ENCODE data around the gene ZFP36. TPM values are rescaled to one million over a fixed set of nuclear protein-coding genes. Genes with fewer than 3 reads are reported as not detected.
A peak's percentile ranks its signal among the peaks of the same experiment; 100 is the strongest.
"Not testable (repeated sequence)": the region's sequence is repeated elsewhere in the genome, so short reads cannot be mapped to it uniquely, and the experiment has no call there.

The ZFP36 gene
- total RNA-seq, 4 donors from 2014 or later, result 323 to 827 (median 509) TPM

DNA sequence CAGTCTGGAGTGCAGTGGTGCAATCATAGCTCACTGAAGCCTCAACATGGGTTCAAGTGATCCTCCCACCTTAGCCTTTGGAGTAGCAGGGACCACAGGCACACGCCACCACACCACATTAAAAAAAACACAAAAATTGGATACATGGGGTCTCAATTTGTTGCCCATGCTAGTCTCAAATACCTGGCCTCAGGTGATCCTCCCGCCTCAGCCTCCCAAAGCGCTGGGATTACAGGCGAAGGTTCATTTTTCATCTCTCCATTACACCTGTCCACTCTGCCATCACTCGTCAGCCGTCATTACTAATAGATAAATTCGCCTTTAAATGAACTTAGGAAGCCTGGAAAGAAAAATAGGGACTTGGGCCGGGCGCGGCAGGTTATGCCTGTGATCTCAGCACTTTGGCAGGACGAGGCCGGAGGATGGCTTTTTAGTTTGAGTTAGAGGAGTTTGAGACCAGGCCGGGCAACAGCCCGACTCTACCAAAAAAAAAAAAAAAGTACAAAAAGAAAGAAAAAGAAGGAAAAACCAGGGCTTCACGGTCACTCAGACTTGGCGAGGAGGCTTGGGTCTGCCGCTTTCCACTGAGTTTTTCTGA, 38.0 kb downstream of the ZFP36 start:
- TF ChIP-seq, protein P1, sequence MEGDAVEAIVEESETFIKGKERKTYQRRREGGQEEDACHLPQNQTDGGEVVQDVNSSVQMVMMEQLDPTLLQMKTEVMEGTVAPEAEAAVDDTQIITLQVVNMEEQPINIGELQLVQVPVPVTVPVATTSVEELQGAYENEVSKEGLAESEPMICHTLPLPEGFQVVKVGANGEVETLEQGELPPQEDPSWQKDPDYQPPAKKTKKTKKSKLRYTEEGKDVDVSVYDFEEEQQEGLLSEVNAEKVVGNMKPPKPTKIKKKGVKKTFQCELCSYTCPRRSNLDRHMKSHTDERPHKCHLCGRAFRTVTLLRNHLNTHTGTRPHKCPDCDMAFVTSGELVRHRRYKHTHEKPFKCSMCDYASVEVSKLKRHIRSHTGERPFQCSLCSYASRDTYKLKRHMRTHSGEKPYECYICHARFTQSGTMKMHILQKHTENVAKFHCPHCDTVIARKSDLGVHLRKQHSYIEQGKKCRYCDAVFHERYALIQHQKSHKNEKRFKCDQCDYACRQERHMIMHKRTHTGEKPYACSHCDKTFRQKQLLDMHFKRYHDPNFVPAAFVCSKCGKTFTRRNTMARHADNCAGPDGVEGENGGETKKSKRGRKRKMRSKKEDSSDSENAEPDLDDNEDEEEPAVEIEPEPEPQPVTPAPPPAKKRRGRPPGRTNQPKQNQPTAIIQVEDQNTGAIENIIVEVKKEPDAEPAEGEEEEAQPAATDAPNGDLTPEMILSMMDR (IDR thresholded peaks at IDR 0.05), result no peak
- ATAC-seq (ENCODE audit: low FRiP score), result no peak
- no peak for DNase-seq (ENCODE audit: low spot score)

DNA sequence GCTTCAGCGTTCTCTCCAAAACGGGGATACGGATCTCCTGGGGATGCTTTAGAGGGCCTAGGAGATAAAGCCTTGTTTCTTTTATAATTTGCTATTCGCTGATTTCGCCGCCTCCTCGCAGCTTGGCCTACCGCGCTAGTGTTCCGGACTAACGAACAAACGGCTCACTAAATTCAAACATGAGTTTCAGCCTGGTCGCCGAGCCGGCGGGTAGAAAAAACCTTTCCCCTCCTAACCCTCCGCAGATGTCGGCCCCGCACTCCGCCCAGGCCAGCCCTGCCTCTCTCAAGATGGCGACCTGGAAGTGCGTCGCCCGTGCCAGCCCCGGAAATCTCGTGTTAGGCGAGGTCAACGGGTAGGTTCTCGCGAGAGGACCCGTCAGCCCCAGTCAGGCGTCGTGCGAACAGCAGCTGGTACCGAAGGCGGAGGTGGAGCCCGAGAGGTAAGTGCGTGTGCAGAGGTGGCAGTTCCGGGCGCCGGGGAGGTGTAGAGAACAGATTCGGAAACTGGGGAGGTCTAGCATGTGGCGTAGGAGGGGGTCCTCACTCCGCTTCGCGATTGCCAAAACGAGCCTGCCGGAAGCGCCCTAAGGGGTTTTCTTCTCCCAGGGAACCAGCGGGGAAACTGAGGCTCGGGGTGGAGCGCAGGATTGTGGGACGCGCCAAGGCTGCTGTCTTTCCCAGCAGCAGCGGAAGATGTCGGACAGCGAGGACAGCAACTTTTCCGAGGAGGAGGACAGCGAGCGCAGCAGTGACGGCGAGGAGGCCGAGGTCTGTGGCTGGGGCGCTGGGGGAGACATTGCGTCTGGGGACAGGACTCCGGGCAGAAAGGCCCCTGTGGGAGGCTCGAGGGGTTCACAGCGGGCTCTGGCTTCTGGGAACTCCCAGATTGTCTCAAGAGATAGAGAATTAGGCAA, 38.8 kb downstream of the ZFP36 start, which contains the start of gene SUPT5H:
Gene SUPT5H, plus strand, starts transcription at position 387 of the 916 bp plus-strand sequence. Its CDS starts 309 bp downstream, at position 696.
- TF ChIP-seq, protein P1 (IDR thresholded peaks at IDR 0.05), result no peak
- peak; percentile 87 for DNase-seq (ENCODE audit: low spot score)
- peak; percentile 89 for ATAC-seq (ENCODE audit: low FRiP score)

DNA sequence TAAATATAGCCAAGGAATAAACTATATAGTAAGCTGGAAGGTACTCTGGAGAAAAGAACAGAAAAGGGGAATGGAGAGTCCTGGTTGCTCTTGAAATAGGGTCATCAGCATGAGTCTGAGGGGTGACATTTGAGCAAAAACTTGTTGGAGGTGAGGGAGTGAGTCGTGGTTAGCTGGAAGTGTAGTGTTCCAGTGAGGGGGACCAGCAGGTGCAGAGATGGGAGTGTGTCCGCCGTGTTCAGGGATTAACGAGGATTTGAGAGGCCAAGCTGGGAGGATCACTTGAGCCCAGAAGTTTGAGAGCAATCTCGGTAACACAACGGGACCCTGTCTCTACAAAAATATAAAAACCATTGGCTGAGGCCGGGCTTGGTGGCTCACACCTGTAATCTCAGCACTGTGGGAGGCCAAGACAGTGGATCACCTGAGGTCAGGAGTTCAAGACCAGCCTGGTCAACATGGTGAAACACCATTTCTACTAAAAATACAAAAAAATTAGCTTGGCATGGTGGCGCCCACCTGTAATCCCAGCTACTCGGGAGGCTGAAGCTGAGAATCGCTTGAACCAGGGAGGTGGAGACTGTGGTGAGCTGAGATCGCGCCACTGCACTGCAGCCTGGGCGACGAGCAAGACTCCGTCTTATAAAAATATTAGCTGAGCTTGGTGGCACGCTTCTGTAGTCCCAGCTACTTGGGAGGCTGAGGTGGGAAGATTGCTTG, 39.9 kb downstream of the ZFP36 start:
- ATAC-seq (ENCODE audit: low FRiP score), result no peak

DNA sequence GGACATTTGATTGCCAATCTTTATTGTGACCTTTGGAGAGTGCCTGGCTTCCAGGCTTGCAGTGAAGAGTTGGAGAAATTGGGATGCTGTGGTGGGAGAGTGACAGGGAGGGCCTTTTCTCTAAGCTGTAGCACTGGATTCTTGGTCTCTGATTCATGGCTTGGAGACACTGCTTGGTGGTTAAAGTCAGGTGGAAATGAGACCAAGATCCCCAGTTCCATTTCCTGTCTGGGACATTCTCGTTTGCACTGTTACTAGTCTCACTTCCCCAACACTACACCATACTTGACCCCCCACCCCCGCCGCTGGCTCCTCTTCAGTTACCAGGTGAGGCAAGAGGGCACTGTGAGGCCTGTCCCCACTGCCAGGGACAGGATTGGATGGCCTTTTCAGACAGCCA, 41.6 kb downstream of the ZFP36 start:
- TF ChIP-seq, protein P1 (IDR thresholded peaks at IDR 0.05), result no peak
- no peak for DNase-seq (ENCODE audit: low spot score)
- ATAC-seq (ENCODE audit: low FRiP score), result no peak

More for the DNA sequence above, 39.9 kb downstream of the ZFP36 start:
- TF ChIP-seq, protein P1 (IDR thresholded peaks at IDR 0.05), result no peak
- no peak for DNase-seq (ENCODE audit: low spot score)

DNA sequence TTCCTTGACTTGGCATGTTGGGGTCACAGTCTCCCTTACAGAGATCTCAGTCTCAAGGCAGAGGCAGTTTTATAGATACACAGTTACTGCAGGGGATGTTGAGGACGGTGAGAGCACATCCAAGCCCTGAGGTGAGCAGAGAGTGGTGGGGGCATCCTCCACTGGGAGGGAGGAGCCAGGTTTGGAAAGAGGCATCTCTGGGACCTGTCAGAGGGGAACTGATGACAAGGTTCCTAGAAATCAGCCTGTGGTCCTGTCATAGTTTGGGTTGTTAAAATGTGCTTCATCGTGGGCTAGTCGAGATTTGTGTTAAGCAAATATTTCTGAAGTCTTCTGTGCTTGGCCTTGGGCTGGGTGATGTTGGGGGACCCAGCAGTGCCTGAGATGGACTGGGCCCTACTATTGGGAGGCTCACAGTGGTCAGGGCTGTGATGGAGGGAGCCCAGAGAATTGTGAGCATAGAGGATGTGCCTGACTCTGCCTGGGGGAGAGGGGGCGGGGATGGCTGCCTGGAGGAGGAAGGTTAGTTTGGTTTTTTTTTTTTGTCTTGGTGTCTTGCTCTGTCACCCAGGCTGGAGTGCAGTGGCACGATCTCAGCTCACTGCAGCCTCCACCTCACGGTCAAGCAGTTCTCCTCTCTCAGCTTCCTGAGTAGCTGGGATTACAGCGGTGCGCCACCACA, 42.6 kb downstream of the ZFP36 start:
- ATAC-seq (ENCODE audit: low FRiP score) (no peak), DNase-seq (ENCODE audit: low spot score) (no peak)
- TF ChIP-seq, protein P1 (IDR thresholded peaks at IDR 0.05), result no peak

DNA sequence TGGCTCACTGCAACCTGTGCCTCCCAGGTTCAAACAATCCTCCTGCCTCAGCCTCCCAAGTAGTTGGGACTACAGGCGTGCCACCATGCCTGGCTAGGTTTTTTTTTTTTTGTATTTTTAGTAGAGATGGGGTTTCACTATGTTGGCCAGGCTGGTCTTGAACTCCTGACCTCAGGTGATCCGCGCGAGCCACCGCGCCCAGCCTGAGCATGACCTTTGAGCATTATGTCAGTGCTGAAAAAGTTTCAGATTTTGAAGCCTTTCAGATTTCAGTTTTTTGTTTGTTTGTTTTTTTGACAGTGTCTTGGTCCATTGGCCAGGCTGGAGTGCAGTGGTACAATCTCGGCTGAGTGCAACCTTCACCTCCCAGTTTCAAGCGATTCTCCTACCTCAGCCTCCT, 44.6 kb downstream of the ZFP36 start:
- DNase-seq (ENCODE audit: low spot score); ATAC-seq (ENCODE audit: low FRiP score): not testable (repeated sequence)

Small RNA genes lying within 50 kb of the gene (small RNA-seq; reads per million reads assigned to genes)
- not detected for gene MIR4530
- not detected for gene RN7SL566P

Other genes starting within 250 kb of the ZFP36 start
- under 1 TPM in 1 of 4 donors, not detected in 3; 0.46 TPM for gene NCCRP1, start 209.9 kb upstream of the ZFP36 start, total RNA-seq
- gene SYCN, start 202.6 kb upstream of the ZFP36 start, total RNA-seq, result not detected
- not detected for gene IFNL3, start 161.8 kb upstream of the ZFP36 start, total RNA-seq
- gene IFNL4, start 158.0 kb upstream of the ZFP36 start, total RNA-seq, result not detected
- not detected for gene IFNL2, start 138.5 kb upstream of the ZFP36 start, total RNA-seq
- not detected for gene IFNL1, start 110.4 kb upstream of the ZFP36 start, total RNA-seq
- 1 to 10 TPM in 2 of 4 donors, under 1 TPM in 2; 0.63 to 1.4 (median 1.0) TPM for gene LRFN1, start 86.0 kb upstream of the ZFP36 start, total RNA-seq
- 100 to 1,000 TPM in 1 of 4 donors, 10 to 100 TPM in 3; 31.8 to 126 (median 55.5) TPM for gene GMFG, start 70.8 kb upstream of the ZFP36 start, total RNA-seq
- gene SAMD4B, start 64.4 kb upstream of the ZFP36 start, total RNA-seq, result 10 to 100 TPM; 55.9 to 87.7 (median 73.2) TPM
- 10 to 100 TPM; 29.2 to 60.3 (median 53.3) TPM for gene PAF1, start 15.7 kb upstream of the ZFP36 start, total RNA-seq
- 10 to 100 TPM; 24.5 to 41.3 (median 32.5) TPM for gene MED29, start 15.5 kb upstream of the ZFP36 start, total RNA-seq
- gene PLEKHG2, start 5.8 kb downstream of the ZFP36 start, total RNA-seq, result 10 to 100 TPM; 16.5 to 35.3 (median 21.4) TPM
- 1,000 to 10,000 TPM; 1,153 to 1,681 (median 1,338) TPM for gene RPS16, start 29.1 kb downstream of the ZFP36 start, total RNA-seq
- 100 to 1,000 TPM in 1 of 4 donors, 10 to 100 TPM in 3; 62.2 to 102 (median 73.3) TPM for gene SUPT5H, start 38.7 kb downstream of the ZFP36 start, total RNA-seq
- 10 to 100 TPM; 36.4 to 65.7 (median 50.3) TPM for gene TIMM50, start 74.0 kb downstream of the ZFP36 start, total RNA-seq
- gene DLL3, start 92.1 kb downstream of the ZFP36 start, total RNA-seq, result under 1 TPM in 1 of 4 donors, not detected in 3; 0.24 TPM
- gene SELENOV, start 108.3 kb downstream of the ZFP36 start, total RNA-seq, result not detected
- 1 to 10 TPM; 1.8 to 4.4 (median 2.3) TPM for gene EID2B, start 126.0 kb downstream of the ZFP36 start, total RNA-seq
- 10 to 100 TPM in 2 of 4 donors, 1 to 10 TPM in 2; 6.2 to 13.6 (median 9.6) TPM for gene EID2, start 133.3 kb downstream of the ZFP36 start, total RNA-seq
- not detected for gene LGALS13, start 195.7 kb downstream of the ZFP36 start, total RNA-seq
- gene LGALS16, start 249.1 kb downstream of the ZFP36 start, total RNA-seq, result not detected